Stimulated activated CD4-positive, alpha-beta T cell treated with anti-CD3 and anti-CD28 coated beads, Interleukin-4, amount 100 ng/mL, for 24 hours (primary cell): ENCODE measurements around the gene CTSH.

Experiments
- DNase-seq: peaks from one replicate; pipeline ENCODE4 v3.0.0-alpha.2; 2020

Gene CTSH

GRCh38 chr15:78977591-78978347 lies 32.9 kb upstream of the CTSH start:
- no peak for DNase-seq

GRCh38 chr15:78977091-78977571 lies 32.3 kb upstream of the CTSH start:
- DNase-seq, result no peak

DNA sequence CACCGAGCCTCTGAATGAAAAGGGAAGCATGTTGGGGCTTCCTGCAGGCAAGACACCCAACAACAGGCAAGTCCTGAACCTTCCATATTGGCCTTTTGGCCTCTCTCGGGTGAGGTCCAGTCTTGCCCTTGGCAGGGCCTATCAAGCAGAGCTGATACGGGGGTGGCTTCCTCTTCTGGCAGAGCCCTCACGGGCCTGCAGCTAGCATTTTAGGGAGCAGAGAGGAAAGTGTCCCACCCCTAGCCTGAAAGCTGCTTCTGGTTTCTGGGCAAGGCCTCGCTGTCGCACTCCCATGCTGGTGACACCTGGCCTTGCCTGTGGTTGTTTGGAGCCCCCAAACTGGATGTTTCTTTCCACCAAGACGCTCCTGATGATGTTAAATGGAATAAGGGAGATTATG lies 31.8 kb upstream of the CTSH start:
- DNase-seq, result no peak

DNA sequence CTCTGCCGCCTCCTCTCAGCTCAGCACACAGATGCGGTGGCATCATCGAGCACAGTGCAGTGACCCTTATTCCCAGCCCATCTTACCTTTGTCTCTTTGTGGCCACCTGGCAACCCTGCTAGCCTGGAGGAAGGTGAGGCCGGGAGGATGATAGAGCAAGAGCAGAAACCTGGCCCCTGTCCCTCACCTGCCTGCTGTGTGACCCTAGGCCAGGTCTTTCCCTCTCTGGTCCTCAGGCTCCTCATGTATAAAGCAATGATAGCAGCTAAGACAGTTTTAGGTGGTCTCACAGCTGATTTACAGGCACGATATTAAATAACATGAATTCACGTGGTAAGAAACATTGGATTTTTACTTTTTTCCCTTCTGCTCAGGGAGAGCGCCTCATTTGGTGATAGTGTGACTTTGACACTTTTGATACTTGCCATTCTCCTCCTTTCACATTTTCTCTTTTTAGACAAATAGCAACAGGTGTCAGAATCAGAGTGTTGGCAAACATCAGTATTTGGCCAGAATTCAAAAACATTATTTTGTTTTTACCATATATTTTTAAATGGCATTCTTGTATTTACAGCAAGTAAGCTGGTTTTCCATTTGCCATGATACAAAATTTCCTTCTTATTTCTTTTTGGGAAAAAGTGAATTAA lies 29.5 kb upstream of the CTSH start:
- DNase-seq, result no peak

DNA sequence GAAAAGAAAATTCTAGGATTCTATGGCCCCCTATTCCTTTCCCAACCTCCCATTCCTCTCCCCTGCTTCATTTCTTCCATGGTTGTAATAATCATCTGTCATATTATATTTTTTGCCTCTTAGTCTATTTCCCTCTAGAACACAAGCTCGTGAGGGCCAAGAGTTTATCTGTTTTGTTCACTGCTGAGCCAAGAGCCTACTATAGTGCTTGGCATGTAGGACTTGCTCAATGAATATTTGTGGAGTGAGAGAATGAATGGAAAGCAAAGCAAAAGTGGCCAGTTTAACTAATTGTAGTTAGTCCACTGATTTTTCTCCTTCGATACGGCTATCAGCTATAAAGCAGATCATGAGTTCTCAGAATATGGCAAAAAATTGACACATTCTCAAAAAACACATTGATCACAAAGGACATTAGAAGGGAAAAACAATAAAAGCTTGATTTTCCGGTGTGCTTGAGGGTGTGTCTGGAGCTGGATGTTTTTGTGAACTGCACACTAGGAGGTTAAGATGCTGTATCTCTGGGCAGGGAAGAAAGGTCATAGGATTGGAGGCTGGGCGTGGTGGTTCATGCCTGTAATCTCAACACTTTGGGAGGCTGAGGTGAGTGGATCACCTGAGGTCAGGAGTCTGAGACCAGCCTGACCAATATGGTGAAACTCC lies 25.0 kb upstream of the CTSH start:
- no peak for DNase-seq

DNA sequence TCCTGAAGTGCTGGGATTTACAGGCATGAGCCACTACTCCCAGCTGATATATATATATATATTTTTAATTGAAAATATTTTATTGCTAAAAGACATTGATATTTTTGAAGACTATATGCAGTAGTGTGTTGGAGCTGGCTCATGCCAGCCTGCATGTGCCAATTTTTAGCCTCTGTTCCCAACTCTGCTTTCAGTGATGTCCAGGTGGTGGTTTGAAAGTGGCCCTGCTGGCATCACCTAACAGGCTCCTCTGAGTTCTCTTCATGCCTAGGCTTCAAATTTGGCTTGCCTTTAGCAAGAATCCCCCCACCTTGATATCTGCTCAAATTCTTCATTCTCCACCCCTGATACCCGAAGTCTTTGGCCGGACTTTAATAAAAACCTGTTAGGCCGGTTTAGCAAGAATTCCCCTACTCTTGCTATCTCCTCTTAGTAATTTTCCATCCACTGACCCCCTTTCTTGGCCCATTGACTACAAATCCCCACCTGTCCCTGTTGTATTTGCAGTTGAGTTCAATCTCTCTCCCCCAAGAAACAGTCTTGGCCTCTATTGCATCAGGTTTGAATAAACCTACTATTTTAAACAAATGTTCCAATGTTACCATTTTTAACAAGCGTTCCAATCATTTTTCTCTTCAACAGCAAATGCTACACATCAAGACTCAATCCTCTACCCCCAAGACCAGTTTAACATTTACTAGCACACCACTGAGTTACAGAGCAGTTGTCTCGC lies 23.9 kb upstream of the CTSH start:
- DNase-seq, result no peak

DNA sequence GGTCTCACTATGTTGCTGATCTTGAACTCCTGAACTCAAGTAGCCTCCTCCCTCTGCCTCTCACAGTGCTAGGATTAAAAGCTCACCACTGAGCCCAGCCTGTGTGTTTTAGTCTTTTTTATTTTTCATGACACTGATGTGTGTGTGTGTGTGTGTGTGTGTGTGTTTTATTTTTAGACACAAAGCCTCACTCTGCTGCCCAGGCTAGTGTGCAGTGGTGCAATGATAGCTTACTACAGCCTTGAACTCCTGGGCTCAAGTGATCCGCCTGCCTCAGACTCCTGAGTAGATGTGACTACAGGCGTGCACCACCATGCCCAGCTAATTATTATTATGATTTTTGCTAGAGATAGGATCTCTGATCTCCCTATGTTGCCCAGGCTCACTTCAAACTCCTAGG lies 23.3 kb upstream of the CTSH start:
- DNase-seq, result no peak

DNA sequence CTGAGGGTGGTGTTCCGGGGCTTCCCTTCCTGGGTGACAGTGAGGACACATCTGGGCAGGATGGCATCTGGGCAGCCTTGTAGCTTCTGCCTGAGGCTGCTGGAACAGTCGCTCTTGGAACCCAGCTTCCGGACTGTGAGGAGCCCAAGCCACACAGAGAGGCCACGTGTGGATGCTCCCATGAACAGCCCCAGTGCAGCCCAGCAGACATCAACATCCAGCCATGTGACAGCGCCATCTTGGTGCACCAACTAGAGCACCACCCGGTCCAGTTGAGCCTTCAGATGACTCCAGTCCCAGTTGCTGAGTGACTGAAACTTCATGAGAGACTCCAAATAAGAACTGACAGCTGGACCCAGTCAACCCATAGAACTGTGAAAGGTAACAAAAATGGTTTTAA lies 15.5 kb upstream of the CTSH start:
- DNase-seq, result no peak

DNA sequence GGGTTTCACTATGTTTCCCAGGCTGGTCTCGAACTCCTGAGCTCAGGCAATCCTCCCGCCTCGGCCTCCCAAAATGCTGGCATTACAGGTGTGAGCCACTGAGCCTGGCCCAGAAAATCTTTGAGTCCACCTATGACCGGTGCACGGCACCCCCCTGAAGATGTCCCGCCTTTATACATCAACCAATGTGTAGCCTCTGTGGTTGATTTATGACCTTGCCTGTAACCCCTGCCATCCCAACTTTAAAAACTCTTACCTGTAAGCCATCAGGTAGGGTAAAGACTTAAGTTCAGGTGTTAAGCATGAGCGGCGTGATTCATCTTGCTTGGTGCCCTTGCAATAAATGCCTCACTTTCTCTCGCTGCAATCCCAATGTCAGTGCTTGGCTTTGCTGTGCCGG lies 14.5 kb upstream of the CTSH start:
- DNase-seq, result no peak

DNA sequence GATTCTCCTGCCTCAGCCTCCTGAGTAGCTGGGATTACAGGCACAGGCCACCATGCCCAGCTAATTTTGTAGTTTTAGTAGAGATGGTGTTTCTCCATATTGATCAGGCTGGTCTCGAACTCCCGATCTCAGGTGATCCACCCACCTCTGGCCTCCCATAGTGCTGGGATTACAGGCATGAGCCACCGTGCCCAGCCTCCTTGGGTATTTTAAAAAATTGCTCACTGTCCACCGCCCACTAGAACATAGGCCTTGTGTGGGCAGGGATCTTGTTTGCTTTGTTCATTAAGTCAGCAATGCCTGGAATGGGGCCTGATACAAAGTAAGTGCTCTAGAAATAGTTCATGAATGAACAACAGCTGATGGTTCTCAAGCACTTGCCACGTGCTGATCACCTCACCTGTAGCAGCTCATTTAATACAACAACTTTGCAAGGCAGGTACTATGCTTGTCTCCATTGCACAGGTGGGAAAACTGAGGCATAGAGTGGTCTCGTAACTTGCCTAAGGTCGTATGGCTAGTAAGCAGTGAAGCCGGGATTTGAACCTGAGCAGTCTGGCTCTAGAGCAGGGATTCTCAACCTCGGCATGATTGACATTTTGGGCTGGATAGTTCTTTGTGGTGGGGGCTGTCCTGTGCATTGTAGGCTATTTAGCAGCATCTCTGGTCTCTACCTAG lies 12.7 kb upstream of the CTSH start:
- DNase-seq, result no peak

DNA sequence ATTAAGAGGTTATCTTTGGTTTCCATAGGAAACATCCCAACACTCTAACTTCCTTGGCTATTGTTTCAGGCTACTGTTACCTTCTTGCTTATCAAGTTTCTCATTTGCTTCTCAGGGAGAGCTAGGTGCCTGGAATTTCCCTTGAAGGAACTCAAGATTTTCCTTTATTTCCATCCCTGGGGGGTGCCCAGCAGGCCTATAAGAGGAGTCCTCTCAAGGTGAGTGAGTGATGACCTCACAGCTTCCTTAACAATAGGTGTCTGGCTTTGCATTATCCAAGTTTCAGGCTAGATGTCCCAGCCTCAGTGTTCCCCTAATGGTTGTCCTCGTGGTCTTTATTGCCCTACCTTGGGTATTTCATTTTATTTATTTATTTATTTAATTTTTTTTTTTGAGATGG lies 12.1 kb upstream of the CTSH start:
- DNase-seq, result no peak

GRCh38 chr15:78955355-78955754 lies 10.5 kb upstream of the CTSH start:
- no peak for DNase-seq

DNA sequence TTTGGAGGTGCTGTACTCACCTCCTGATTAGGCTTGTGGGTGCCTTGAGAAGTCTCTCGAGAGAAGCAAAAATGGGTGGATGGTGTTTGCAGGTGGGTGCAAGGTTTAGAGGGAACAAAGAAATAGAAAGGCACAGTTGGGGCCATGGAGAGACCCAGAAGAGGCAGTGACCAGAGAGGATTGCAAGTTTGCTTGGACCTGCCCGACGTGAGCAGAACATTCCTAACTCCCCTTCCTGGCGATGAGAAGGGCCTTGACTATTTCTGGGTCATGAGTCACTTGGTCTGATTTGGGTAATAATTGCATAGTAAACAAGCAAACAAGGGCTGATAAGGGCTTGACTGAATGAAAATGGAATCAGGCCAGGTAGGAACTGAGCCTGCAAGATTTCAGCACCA lies 7.0 kb upstream of the CTSH start:
- no peak for DNase-seq

GRCh38 chr15:78950902-78951840 lies 6.3 kb upstream of the CTSH start:
- DNase-seq, result no peak

- DNase-seq, result no peak
Observed at GRCh38 chr15:78950343-78950742, 5.5 kb upstream of the CTSH start.

DNA sequence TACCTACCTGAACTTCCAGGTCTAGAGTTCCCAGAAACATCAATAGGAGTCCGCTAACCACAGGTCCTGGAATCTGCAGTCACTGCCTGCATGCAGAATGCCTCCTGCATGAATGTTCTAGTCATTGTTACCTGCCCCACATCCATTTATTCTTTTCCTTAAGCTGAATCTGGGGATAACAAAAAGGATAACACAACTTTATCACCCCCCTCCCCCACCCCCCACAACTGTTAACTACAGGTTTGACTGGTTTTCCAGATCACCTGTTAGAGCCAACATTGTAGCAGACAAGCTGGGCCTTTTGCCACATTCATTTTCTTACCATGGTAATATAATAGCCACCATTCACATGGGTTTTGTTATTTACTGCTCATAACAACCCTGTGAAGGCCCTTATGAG lies 4.6 kb upstream of the CTSH start:
- no peak for DNase-seq

GRCh38 chr15:78947506-78947905 lies 2.7 kb upstream of the CTSH start:
- no peak for DNase-seq

DNA sequence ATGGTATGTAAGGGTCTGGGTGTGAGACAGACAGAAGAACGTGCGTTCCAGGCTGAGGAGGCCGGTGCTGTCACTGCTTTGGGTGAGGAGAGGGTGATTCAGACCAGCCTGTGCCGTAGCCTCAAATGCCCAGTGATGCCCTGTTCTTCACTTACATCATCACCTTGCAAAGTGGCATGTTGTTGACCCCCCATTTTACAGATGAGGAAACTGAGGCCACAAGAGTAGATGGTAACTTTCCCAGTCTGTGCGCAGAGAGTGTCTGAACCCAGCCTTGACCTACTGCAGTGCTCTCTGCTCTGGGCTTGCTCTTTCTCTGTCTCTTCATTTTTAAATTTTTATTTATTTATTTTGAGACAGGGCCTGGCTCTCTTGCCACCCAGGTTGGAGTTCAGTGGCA lies 1.6 kb upstream of the CTSH start:
- no peak for DNase-seq

DNA sequence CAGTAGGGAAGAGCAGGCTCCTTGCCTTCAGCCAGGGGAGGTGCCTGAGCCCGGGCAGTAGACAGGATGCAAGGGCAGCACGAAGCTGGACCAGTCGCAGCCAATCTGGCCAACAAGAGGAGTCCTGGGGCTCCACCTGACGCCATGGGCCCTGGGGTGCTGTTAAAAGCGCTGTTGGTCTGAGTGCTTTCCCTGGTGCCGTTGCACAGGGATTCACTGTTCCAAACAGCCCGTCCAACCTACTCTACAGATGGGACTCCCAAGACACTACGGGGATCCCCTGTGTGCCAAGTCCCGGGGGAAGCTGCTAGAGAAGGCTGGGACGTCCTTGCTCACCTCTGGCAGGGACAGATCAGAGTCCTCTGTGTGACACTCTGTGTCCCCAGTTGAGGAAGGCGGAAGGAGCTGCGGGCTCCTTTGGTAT lies 632 bp downstream of the CTSH start:
- no peak for DNase-seq

- DNase-seq, result no peak
Observed at GRCh38 chr15:78943692-78944091, 1.2 kb downstream of the CTSH start.

- DNase-seq, result no peak
Observed at GRCh38 chr15:78942741-78943140, 2.1 kb downstream of the CTSH start.
